Stimulated activated CD4-positive, alpha-beta T cell treated with anti-CD3 and anti-CD28 coated beads, Interleukin-2, amount 100 ng/mL, for 24 hours (primary cell): ENCODE measurements around the gene PHF2.

Experiments
- DNase-seq, 2 donors: peaks; one replicate each; pipeline ENCODE4 v3.0.0-alpha.2; 2020

The PHF2 gene

GRCh38 chr9:93603011-93603410, 26.6 kb downstream of the PHF2 start:
- DNase-seq = no peak

GRCh38 chr9:93603906-93604326, 27.5 kb downstream of the PHF2 start:
- no peak for DNase-seq

- DNase-seq = no peak
Measured at GRCh38 chr9:93606187-93606586, 29.8 kb downstream of the PHF2 start.

- no peak for DNase-seq
Measured at GRCh38 chr9:93610206-93610605, 33.8 kb downstream of the PHF2 start.

DNA sequence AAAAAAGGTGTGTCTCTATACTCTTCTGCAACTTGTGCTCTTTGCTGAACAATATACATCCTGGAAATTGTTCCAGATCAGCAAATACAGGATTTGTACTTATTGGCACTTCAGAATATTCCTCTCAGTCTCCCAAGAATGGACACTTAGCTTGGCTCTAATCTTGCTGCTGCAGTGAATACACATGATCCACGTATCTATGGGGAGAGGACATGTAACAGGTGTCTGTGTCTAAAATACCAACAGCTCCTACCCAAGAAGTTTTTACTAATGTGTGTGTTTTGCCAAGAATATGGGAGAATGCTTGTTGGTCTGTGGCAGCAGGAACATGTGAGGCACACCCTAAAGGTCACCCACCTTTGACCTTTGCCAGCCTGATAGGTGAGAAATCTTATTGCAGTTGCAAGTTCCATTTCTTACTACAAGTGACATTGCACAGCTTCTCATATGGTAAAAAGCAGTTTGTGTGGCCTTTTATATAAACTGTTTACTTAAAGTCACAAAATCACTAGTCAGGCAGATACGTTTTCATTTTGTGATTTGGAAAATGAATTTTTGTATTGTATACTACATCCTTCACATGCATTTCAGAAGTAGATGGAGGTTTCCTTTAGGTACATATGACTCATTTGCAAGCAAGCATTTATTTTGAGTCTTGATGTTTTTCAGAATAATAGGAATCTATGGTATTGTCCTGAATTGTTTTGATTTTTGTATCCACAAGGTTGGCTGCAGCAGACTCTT, 35.8 kb downstream of the PHF2 start:
- DNase-seq = no peak

- no peak for DNase-seq
Measured at GRCh38 chr9:93612796-93613154, 36.4 kb downstream of the PHF2 start.

DNA sequence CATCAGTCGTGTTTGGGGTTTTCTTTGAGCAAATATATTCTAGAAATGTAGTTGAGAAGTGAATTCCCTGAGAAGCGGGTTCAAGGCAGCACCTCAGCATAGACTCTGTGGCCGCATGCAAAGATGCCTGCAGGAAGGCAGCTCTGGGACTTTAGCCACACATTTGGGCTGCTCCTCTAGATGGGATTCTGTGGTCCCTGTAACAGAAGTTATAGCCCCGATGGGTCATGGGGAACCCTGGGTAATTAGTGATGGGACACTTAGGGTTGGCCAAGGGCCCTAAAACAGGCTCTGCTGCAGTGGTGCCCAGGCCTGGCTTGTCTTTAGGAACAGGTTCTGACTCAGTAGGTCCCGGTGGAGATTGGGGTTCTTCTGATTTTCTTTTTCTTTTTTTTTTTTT, 36.8 kb downstream of the PHF2 start:
- no peak for DNase-seq

DNA sequence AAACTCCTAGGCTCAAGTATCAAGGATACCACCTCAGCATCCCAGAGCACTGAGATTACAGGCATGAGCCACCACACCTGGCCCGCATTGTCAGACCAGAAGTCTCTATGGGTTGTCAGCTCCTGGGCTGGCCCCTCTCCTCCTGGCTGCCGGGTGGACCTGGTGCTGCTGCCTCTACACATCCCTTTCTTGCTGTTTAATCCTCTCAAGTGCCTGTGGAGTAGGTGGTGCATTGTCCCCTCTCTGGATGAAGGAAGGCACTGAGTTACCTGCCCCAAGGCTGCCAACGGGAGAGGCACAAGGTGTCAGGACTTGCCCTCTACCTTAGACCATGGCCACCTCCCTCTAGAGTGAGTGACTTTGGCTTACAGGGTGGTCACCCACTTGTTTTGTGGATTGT, 37.4 kb downstream of the PHF2 start:
- DNase-seq = no peak

DNA sequence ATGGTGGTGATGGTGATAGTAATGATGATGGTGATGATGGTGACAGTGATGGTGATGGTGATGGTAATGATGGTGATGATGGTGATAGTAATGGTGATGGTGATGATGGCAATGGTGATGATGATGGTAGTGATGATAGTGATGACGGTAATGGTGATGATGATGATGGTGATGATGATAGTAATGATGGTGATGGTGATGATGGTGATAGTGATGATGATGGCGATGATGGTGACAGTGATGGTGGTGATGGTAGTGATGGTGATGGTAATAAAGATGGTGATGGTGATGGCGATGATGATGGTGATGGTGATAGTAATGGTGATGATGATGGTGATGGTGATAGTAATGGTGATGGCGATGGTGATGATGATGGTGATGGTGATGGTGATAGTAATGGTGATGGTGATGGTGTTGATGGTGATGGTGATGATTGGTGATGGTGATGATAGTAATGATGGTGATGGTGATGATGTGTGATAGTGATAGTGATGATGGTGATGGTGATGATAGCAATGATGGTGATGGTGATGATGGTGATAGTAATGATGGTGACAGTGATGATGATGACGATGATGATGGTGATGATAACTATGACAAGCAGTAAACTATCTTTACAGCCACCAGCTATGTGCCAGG, 38.6 kb downstream of the PHF2 start:
- DNase-seq = no peak

DNA sequence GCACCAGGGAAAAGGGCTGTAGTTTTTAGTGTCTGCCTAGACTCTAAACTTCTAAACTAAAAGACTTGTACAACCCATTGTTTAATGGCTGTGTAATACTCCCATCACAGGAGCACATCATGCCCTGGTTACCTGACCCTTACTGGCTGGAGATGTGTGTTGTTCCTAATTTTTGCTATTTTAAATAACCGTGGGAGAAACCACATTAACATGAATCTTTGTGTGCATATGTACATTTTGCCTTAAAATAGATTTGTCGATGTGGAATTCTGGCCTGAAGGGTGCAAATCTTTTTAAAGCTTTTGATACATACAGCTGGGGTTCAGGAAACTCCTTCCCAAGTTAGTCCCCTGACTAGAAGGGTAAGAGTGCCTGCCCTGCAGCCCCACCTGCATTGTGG, 39.7 kb downstream of the PHF2 start:
- no peak for DNase-seq

GRCh38 chr9:93617273-93617672, 40.9 kb downstream of the PHF2 start:
- no peak for DNase-seq

DNA sequence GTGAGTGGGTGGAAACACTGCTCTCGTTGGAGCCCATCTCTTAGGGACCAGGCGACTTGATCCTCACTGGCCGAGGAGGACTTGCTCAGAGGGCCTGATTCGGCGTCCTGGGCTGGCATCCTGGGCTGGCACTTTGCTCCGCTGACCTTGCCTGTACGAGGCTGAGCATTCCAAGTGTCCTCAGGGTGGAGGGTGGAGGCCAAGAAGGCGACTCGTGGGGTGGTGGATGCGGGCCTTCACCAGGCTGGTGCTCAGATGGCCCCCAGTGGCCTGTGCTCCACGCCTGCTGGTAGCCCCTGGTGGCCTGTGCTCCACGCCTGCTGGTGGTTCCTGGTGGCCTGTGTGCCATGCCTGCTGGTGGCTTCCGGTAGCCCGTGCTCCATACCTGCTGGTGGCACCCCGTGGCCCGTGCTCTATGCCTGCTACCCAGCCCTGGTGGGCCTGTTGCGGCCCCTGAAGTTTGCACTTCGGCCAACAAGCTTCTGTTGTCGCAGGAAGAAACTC, 42.9 kb downstream of the PHF2 start:
- DNase-seq = no peak

- DNase-seq = no peak
Measured at GRCh38 chr9:93620041-93620506, 43.7 kb downstream of the PHF2 start.

DNA sequence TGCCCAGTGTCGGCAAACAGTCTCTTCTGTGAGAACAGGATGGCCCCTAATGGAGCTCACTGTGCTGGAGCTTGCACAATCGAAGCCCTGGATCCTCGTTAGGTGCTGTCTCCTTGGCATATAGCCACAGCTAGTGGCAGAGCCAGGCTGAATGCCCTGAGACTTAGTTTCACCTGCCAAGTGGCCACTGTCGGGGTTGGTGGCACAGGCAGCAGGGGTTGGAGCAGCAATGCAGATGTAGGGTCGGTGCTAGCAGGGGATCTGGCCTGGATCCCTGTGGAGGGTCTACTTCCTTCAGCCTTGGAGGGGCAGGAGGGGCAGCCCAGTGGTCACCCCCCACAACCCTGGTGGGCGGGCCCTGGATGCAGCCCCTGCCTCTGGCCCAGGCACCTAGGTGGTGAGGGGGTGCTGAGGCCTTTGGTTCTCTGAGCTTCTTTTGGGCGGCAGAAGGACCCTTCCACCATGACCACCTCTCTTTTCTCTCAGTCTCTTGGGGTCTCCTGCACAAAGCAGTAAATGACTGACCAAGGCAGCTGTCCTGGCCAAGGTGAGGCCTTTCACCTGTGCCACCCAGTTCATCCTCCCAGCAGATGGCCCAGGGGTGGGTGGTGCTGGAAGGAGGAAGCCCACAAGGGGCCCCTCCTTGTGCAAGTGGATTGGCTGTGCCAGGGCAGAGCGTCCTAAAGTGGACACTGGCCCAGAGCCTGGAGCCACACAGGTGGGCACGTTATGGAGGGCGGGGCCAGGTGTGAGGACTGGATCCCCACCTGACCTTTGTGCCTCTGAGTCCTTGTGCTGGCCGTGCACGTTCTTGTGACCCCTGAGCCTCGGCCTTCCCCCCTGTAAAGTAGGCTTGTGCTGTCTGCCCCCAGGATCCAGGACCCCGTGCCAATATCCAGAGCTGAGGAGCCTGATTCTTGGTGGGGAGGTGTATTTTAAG, 44.8 kb downstream of the PHF2 start:
- no peak for DNase-seq

DNA sequence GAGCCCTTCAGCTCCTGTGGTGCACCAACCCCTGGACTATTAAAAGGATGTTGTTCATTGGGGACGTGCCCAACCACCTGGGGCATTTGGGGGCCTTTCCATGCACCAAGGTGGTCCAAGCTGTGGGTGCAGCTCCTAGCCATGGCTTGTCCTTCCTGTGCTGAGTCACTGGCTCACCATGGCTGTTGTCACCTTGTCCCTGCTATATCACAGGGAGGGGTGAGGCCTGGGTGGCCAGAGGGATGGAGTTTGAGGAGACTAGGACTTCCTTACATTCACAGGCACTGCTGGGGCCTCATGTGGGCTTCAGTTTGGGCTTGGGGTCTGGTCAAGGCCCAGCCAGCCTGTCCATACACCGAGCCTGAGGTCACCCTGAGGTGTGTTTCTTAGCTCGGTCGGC, 45.5 kb downstream of the PHF2 start:
- no peak for DNase-seq

DNA sequence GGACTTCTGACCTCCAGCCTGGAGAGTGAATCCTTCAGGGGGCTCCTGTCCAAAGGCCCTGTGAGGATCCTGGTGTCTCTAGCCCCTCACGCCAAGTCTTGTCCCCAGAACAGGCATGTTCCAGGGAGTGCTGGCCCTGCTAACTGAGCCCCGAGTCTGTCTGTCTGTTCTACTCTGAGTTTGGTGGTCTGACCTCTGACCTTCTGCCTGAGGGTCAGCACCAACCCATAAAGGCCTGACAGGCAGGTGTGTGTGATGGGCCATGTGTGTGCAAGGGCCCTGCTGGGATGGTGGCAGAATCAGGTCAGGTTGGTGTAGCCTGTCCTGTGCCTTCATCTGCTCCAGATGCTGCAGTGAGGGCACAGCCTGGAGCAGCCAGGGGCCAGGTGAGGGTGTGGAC, 46.3 kb downstream of the PHF2 start:
- DNase-seq = no peak

DNA sequence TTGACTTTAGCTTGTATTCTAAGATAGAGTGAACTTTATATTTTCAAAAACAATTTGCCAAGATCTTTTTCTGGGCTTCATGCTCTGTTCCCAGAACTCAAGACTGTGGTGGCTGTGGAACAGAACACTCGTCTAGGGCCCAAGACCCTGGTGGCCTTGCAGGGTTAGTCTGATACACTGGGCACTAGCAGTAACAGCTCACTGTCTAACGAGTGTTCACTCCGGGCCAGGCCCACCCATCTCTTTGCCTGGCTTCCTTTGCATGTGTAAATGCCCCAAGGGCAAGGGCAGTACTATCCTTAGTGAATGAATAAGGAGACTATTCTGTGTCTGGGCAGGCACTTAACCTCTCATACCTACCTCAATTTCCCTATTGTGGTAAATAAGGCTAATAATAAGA, 47.4 kb downstream of the PHF2 start:
- no peak for DNase-seq

GRCh38 chr9:93624431-93624834, 48.0 kb downstream of the PHF2 start:
- no peak for DNase-seq

GRCh38 chr9:93624977-93625376, 48.6 kb downstream of the PHF2 start:
- DNase-seq = no peak

- DNase-seq = no peak
Measured at GRCh38 chr9:93629920-93630319, 53.5 kb downstream of the PHF2 start.

DNA sequence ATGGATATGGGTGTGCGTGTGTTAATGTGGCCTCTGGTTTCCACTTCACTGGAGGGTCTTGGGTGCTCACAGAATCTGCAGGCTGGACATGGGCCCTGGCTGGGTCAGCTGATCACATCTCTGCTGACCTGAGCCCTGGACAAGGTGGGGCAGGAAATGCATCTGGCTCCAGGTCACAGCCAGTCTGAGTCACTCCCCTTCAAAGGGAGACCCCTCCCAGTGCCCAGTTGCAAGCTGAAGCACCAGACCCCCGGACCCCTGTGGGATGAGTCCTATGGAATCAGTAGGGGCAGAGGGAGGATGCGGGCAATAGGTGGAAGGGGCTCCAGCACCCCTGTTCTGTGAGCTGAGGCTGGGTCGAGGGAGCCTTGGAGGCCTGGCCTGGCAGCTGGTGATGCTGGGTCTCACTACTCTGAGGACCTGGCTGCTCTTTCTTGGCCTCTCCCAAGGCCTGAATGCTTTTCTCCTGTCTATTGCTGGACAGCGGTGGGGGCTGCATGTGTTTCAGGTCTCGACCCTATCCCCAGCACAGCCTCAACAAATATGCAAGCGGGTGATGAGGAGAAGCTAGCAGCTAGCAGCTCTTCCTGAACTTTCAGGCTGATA, 54.5 kb downstream of the PHF2 start:
- DNase-seq = no peak

GRCh38 chr9:93633492-93634221, 57.3 kb downstream of the PHF2 start:
- DNase-seq = no peak
